ENCODE results near the gene ATP2B1. TPM values are rescaled to one million over a fixed set of nuclear protein-coding genes. Genes with fewer than 3 reads are reported as not detected.
A peak's percentile ranks its signal among the peaks of the same experiment; 100 is the strongest.

The ATP2B1 gene
- total RNA-seq, 2 donors from 2014 or later, result 123 to 158 TPM

GRCh38 chr12:89657066-89657465 is 51.6 kb downstream of the ATP2B1 start:
- no peak for DNase-seq
- peaks cover 3% of the 10 kb centered on the region for H3K36me3 Mint-ChIP-seq (ENCODE audit: low read depth)
- ATAC-seq, result peak; percentile 3
- peak overlapping the region; percentile 3 for H3K4me3 Mint-ChIP-seq
- H3K4me1 Mint-ChIP-seq, result peaks cover 38% of the 10 kb centered on the region
- no peaks in the 10 kb centered on the region for H3K27me3 Mint-ChIP-seq
- no peaks in the 10 kb centered on the region for H3K9me3 ChIP-seq (ENCODE audit: control insufficient read depth, low read length, poor library complexity, severe bottlenecking)
- H3K27ac Mint-ChIP-seq, result peak overlapping the region; percentile 37

- H3K4me1 Mint-ChIP-seq, result peaks cover 35% of the 10 kb centered on the region
- no peak overlapping the region for H3K4me3 Mint-ChIP-seq
- H3K9me3 ChIP-seq (ENCODE audit: control insufficient read depth, low read length, poor library complexity, severe bottlenecking), result no peaks in the 10 kb centered on the region
- no peak for ATAC-seq
- peak overlapping the region; percentile 37 for H3K27ac Mint-ChIP-seq
- H3K27me3 Mint-ChIP-seq, result no peaks in the 10 kb centered on the region
- no peak for DNase-seq
- peaks cover 3% of the 10 kb centered on the region for H3K36me3 Mint-ChIP-seq (ENCODE audit: low read depth)
Observed at GRCh38 chr12:89655841-89656240, 52.8 kb downstream of the ATP2B1 start.

- ATAC-seq (no peak), DNase-seq (no peak)
- peaks cover 5% of the 10 kb centered on the region for H3K36me3 Mint-ChIP-seq (ENCODE audit: low read depth)
- H3K27ac Mint-ChIP-seq, result peak overlapping the region; percentile 43
- H3K27me3 Mint-ChIP-seq, result no peaks in the 10 kb centered on the region
- peak overlapping the region; percentile 61 for H3K4me3 Mint-ChIP-seq
- H3K9me3 ChIP-seq (ENCODE audit: control insufficient read depth, low read length, poor library complexity, severe bottlenecking), result no peaks in the 10 kb centered on the region
- peaks cover 33% of the 10 kb centered on the region for H3K4me1 Mint-ChIP-seq
Observed at GRCh38 chr12:89651192-89651591, 57.4 kb downstream of the ATP2B1 start.

- DNase-seq, result no peak
- Mint-ChIP-seq H3K4me3 (no peak overlapping the region), H3K27me3 (no peaks in the 10 kb centered on the region), H3K27ac (peak overlapping the region; percentile 43), H3K4me1 (peaks cover 42% of the 10 kb centered on the region), H3K36me3 (ENCODE audit: low read depth) (peaks cover 9% of the 10 kb centered on the region)
- ATAC-seq, result no peak
- no peaks in the 10 kb centered on the region for H3K9me3 ChIP-seq (ENCODE audit: control insufficient read depth, low read length, poor library complexity, severe bottlenecking)
Observed at GRCh38 chr12:89650239-89650638, 58.4 kb downstream of the ATP2B1 start.

- DNase-seq, result no peak
- peaks cover 42% of the 10 kb centered on the region for H3K4me1 Mint-ChIP-seq
- H3K36me3 Mint-ChIP-seq (ENCODE audit: low read depth), result peaks cover 9% of the 10 kb centered on the region
Observed at GRCh38 chr12:89649820-89650219, 58.8 kb downstream of the ATP2B1 start.

GRCh38 chr12:89649139-89649538 is 59.5 kb downstream of the ATP2B1 start:
- DNase-seq, result no peak
- peak; percentile 20 for ATAC-seq
- Mint-ChIP-seq H3K4me1 (peaks cover 47% of the 10 kb centered on the region), H3K27me3 (no peaks in the 10 kb centered on the region), H3K36me3 (ENCODE audit: low read depth) (peaks cover 9% of the 10 kb centered on the region), H3K4me3 (peak overlapping the region; percentile 25), H3K27ac (peak overlapping the region; percentile 43)
- no peaks in the 10 kb centered on the region for H3K9me3 ChIP-seq (ENCODE audit: control insufficient read depth, low read length, poor library complexity, severe bottlenecking)

More at GRCh38 chr12:89649820-89650219, 58.8 kb downstream of the ATP2B1 start:
- H3K9me3 ChIP-seq (ENCODE audit: control insufficient read depth, low read length, poor library complexity, severe bottlenecking), result no peaks in the 10 kb centered on the region
- Mint-ChIP-seq H3K27me3 (no peaks in the 10 kb centered on the region), H3K4me3 (peak overlapping the region; percentile 25), H3K27ac (peak overlapping the region; percentile 43)
- no peak for ATAC-seq

- H3K36me3 Mint-ChIP-seq (ENCODE audit: low read depth), result peaks cover 9% of the 10 kb centered on the region
- DNase-seq (no peak), ATAC-seq (peak; percentile 11)
- H3K4me1 Mint-ChIP-seq, result peaks cover 49% of the 10 kb centered on the region
- H3K27me3 Mint-ChIP-seq, result no peaks in the 10 kb centered on the region
- H3K27ac Mint-ChIP-seq, result peak overlapping the region; percentile 65
- H3K4me3 Mint-ChIP-seq, result peak overlapping the region; percentile 21
- no peaks in the 10 kb centered on the region for H3K9me3 ChIP-seq (ENCODE audit: control insufficient read depth, low read length, poor library complexity, severe bottlenecking)
Observed at GRCh38 chr12:89648211-89648930, 60.3 kb downstream of the ATP2B1 start.

- Mint-ChIP-seq H3K4me1 (peaks cover 41% of the 10 kb centered on the region), H3K36me3 (ENCODE audit: low read depth) (peaks cover 9% of the 10 kb centered on the region), H3K4me3 (peak overlapping the region; percentile 3), H3K27ac (peak overlapping the region; percentile 61), H3K27me3 (no peaks in the 10 kb centered on the region)
- H3K9me3 ChIP-seq (ENCODE audit: control insufficient read depth, low read length, poor library complexity, severe bottlenecking), result no peaks in the 10 kb centered on the region
- no peak for DNase-seq
- ATAC-seq, result no peak
Observed at GRCh38 chr12:89645434-89645833, 63.2 kb downstream of the ATP2B1 start.

GRCh38 chr12:89642959-89643358 is 65.7 kb downstream of the ATP2B1 start:
- Mint-ChIP-seq H3K4me3 (no peak overlapping the region), H3K27ac (peak overlapping the region; percentile 49), H3K27me3 (no peaks in the 10 kb centered on the region), H3K36me3 (ENCODE audit: low read depth) (peaks cover 9% of the 10 kb centered on the region), H3K4me1 (peaks cover 31% of the 10 kb centered on the region)
- DNase-seq, result no peak
- H3K9me3 ChIP-seq (ENCODE audit: control insufficient read depth, low read length, poor library complexity, severe bottlenecking), result no peaks in the 10 kb centered on the region
- no peak for ATAC-seq

- Mint-ChIP-seq H3K27ac (peak overlapping the region; percentile 83), H3K36me3 (ENCODE audit: low read depth) (peaks cover 11% of the 10 kb centered on the region), H3K4me3 (peak overlapping the region; percentile 5), H3K27me3 (no peaks in the 10 kb centered on the region), H3K4me1 (peaks cover 20% of the 10 kb centered on the region)
- H3K9me3 ChIP-seq (ENCODE audit: control insufficient read depth, low read length, poor library complexity, severe bottlenecking), result no peaks in the 10 kb centered on the region
- DNase-seq (no peak), ATAC-seq (no peak)
Observed at GRCh38 chr12:89636776-89637160, 71.9 kb downstream of the ATP2B1 start.

- ATAC-seq (no peak), DNase-seq (no peak)
- H3K36me3 Mint-ChIP-seq (ENCODE audit: low read depth), result peaks cover 15% of the 10 kb centered on the region
- peaks cover 25% of the 10 kb centered on the region for H3K4me1 Mint-ChIP-seq
- no peaks in the 10 kb centered on the region for H3K9me3 ChIP-seq (ENCODE audit: control insufficient read depth, low read length, poor library complexity, severe bottlenecking)
- H3K27ac Mint-ChIP-seq, result peak overlapping the region; percentile 83
- peak overlapping the region; percentile 5 for H3K4me3 Mint-ChIP-seq
- H3K27me3 Mint-ChIP-seq, result no peaks in the 10 kb centered on the region
Observed at GRCh38 chr12:89636052-89636775, 72.4 kb downstream of the ATP2B1 start.

- Mint-ChIP-seq H3K27me3 (no peaks in the 10 kb centered on the region), H3K4me1 (peaks cover 32% of the 10 kb centered on the region), H3K4me3 (no peak overlapping the region), H3K27ac (peak overlapping the region; percentile 83), H3K36me3 (ENCODE audit: low read depth) (peaks cover 18% of the 10 kb centered on the region)
- ATAC-seq, result no peak
- DNase-seq, result no peak
- no peaks in the 10 kb centered on the region for H3K9me3 ChIP-seq (ENCODE audit: control insufficient read depth, low read length, poor library complexity, severe bottlenecking)
Observed at GRCh38 chr12:89634508-89634907, 74.1 kb downstream of the ATP2B1 start.

GRCh38 chr12:89632778-89633177 is 75.9 kb downstream of the ATP2B1 start:
- no peak for DNase-seq
- H3K27ac Mint-ChIP-seq, result peak overlapping the region; percentile 82
- peaks cover 30% of the 10 kb centered on the region for H3K4me1 Mint-ChIP-seq
- H3K9me3 ChIP-seq (ENCODE audit: control insufficient read depth, low read length, poor library complexity, severe bottlenecking), result no peaks in the 10 kb centered on the region
- ATAC-seq, result no peak
- H3K4me3 Mint-ChIP-seq, result no peak overlapping the region
- no peaks in the 10 kb centered on the region for H3K27me3 Mint-ChIP-seq
- peaks cover 26% of the 10 kb centered on the region for H3K36me3 Mint-ChIP-seq (ENCODE audit: low read depth)
